NOMO-1 (cell line): Measurements from ENCODE around the gene HYI.
"Not testable (repeated sequence)": the region's sequence is repeated elsewhere in the genome, so short reads cannot be mapped to it uniquely, and the experiment has no call there.

Source experiments
- DNase-seq, 2 experiments: peaks; one replicate each; lab custom pipeline; 2025; ENCODE audit not compliant: unreplicated experiment in 2 of 2; lab: John Stamatoyannopoulos, UW

Gene HYI

GRCh38 chr1:43453442-43454269, at the start of gene HYI:
TSS of gene HYI (minus strand) at chr1:43453931. CDS start at chr1:43453793, 138 bp downstream.
- peak; percentile 90 to 92 for DNase-seq

- DNase-seq = not testable (repeated sequence)
These were observed 48.1 kb upstream of the HYI start for GRCh38 chr1:43501806-43502205.

GRCh38 chr1:43499898-43500297, 46.2 kb upstream of the HYI start:
- DNase-seq = no peak

- DNase-seq = no peak
These were observed 41.5 kb upstream of the HYI start for GRCh38 chr1:43495204-43495603.

- DNase-seq = no peak
These were observed 40.1 kb upstream of the HYI start for GRCh38 chr1:43493661-43494450.

- DNase-seq = no peak
These were observed 39.1 kb upstream of the HYI start for GRCh38 chr1:43492826-43493225.

- DNase-seq = no peak
These were observed 37.3 kb upstream of the HYI start for GRCh38 chr1:43491061-43491460.

- DNase-seq = no peak
These were observed 34.4 kb upstream of the HYI start for GRCh38 chr1:43488165-43488564.

GRCh38 chr1:43484367-43484766, 30.6 kb upstream of the HYI start:
- no peak for DNase-seq

GRCh38 chr1:43482215-43482614, 28.5 kb upstream of the HYI start:
- no peak for DNase-seq

GRCh38 chr1:43481491-43481890, 27.8 kb upstream of the HYI start:
- no peak for DNase-seq

- no peak for DNase-seq
These were observed 25.7 kb upstream of the HYI start for GRCh38 chr1:43479414-43479813.

- no peak for DNase-seq
These were observed 24.0 kb upstream of the HYI start for GRCh38 chr1:43477716-43478115.

GRCh38 chr1:43475611-43476401, 22.1 kb upstream of the HYI start:
- DNase-seq = not testable (repeated sequence)

- no peak for DNase-seq
These were observed 19.7 kb upstream of the HYI start for GRCh38 chr1:43473463-43473862.

- not testable (repeated sequence) for DNase-seq
These were observed 18.9 kb upstream of the HYI start for GRCh38 chr1:43472463-43473151.

- DNase-seq = no peak
These were observed 18.3 kb upstream of the HYI start for GRCh38 chr1:43472087-43472462.

- no peak for DNase-seq
These were observed 16.2 kb upstream of the HYI start for GRCh38 chr1:43469932-43470331.

GRCh38 chr1:43468414-43468813, 14.7 kb upstream of the HYI start:
- no peak for DNase-seq

GRCh38 chr1:43466403-43466802, 12.7 kb upstream of the HYI start:
- no peak for DNase-seq
